MM.1S (cell line): Measurements from ENCODE around the gene SAXO2.

Source experiments
- CTCF ChIP-seq: fragments of 300-600 bp; sonication (generic); IDR thresholded peaks from 2 replicates; pipeline ENCODE4 v1.5.1; 2016; ENCODE audit warnings: antibody characterized with exemption, low read length, mixed read lengths
- EZH2 ChIP-seq: fragments of 300-600 bp; sonication (generic); optimal IDR thresholded peaks from 2 replicates; pipeline ENCODE3; 2017; ENCODE audit warnings: low read depth, mild to moderate bottlenecking, antibody characterized with exemption, low read length, mixed read lengths
- EZH2phosphoT487 ChIP-seq: fragments of 300-600 bp; sonication (generic); IDR thresholded peaks from 2 replicates; pipeline ENCODE4 v1.6.1; 2018; ENCODE audit warnings: antibody characterized with exemption, low read length

- TF ChIP-seq CTCF, result no peak
- no peak for TF ChIP-seq EZH2
- no peak for TF ChIP-seq EZH2phosphoT487
These were observed 732 bp downstream of the SAXO2 start for GRCh38 chr15:82263350-82263749.
